TTC549 (cell line): Measurements from ENCODE around the gene MVB12A.
A peak's percentile ranks its signal among the peaks of the same experiment; 100 is the strongest.

Experiments
- FAIRE-seq: peaks from 2 replicates; lab custom pipeline; 2012; peaks lifted over from hg19 to GRCh38; lab: Jason Lieb, UNC

MVB12A gene

DNA sequence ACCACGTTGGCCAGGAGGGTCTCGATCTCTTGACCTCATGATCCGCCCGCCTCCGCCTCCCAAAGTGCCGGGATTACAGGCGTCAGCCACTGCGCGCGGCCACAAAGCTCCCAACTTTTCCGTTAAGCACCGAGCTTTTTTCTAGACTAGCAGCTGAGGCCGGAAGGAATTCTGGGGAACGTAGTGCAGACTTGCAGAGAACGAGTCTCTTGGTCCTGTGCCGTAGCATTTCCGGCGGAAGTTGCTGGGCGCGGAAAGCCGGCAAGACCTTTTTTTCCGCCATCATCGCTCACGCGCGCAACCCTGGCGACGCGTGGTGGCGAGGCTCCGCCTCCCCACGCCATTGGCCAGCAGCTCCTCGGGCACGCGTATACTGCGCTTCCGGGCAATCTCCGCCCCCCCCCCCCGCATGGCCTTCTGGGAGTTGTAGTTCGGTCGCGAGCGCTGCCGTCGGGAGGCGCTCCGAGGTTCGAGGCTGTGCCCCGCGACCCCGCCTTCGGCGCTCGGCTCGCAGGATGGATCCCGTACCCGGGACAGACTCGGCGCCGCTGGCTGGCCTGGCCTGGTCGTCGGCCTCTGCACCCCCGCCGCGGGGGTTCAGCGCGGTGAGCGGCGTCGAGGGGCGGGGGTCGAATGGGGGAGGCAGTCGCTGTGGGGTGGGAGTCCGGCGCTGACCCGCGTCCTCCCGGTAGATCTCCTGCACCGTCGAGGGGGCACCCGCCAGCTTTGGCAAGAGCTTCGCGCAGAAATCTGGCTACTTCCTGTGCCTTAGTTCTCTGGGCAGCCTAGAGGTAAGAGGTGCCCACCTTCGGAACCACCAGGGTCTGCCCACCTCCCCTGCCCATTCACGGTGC is at the start of gene MVB12A:
MVB12A (plus strand) TSS at position 427 of the 854 bp plus-strand sequence; CDS start at position 516, 89 bp downstream.
- peak; percentile 96 for FAIRE-seq

DNA sequence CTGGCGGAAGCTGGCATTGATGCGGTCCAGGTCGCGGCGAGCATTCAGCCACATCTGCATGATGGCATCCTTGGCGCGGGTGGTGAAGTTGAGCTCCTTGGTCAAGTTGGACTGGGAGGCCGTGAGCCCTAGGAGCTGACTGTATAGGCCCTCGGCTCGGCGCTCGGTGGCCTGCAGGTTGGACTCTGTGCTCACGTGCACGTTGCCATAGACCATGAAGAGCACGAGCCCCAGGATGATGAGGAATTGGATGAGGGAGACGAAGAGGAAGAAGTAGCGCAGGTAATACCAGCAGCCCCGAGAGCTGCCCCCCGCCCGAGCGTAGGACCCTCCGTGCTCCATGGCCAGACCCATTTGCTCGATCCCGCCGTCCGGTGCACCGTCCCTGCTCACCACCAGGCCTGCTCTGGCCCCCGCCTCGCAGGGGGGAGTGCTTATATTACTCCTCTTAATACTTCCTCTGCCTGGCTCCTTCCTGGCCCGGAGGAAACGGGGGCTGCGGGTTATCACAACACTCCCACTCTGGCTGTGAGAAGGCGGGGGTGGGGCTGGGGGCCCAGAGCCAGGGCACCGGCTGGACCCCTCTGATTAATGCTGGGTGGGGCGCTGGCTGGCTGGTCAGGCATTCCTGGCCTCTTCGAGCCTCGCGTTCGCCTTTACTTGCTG is 42.8 kb upstream of the MVB12A start, which contains the start of gene PLVAP:
PLVAP (minus strand) TSS at position 408 of the 666 bp plus-strand sequence; CDS start at position 354, 54 bp downstream.
- no peak for FAIRE-seq

DNA sequence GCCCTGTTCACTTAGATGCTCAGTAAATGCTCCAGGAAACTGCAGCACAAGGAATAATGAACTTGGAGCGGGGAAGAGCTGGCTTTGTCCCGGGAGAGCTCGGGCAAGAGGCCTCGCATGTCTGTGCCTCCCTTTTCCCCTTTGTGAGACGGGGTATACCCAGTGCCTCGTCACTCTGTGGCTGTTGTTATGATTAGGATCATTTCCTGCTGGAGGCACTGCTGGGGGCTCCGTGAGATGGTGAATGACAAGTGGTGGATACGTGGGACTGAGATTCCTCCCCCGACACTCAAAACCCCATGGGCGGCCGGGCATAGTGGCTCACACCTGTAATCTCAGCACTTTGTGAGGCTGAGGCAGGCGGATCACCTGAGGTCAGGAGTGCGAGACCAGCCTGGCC is 41.6 kb upstream of the MVB12A start:
- FAIRE-seq: no peak

DNA sequence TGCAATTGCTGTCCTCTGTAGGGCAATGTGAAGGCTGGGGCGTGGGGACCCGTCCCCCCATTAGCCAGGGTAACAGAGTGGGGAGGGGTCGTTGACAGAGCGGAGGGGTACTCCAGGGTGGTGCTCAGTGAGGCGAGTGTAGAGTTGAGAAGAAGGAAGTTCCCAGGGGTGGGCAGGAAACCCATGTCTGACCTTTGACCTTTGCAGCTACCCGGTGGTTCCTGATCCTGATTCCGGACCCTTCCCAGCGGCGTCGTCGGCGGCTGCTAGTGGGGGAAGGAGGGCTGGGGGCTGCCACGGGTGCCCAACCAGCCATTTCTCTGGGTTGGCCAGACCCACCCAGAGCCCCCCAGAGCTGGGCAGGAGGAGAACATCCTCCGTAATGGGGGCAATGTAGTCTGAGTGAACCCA is 40.6 kb upstream of the MVB12A start:
- no peak for FAIRE-seq

DNA sequence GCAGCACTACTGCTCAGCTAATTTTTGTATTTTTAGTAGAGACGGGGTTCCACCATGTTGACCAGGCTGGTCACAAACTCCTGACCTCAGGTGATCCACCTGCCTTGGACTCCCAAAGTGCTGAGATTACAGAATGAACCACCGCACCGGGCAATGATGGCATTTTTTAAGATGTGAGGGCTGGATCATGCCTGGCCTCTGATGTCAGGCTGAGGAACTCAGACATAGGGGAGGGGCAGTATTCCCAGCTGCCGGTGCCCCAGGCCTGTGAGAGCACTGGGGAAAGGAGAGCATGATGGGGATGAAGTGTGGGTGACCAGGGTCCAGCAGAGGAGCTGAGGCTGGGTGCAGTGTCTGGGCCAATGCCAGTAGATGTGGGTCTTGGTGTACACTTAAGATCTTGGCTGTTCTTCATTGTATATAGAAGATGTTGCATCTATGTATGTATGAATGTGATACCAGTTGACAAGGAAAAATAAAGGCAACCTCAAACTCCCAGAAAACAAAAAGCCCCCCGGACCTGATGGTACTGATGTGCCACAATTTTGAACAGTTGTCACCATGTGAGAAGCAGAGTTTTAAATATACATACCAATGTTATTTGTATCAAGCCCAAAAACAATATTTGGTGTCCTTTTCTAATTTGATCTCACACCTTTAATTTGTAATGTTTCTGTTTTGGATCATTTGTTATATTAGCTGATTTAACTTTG is 39.3 kb upstream of the MVB12A start:
- no peak for FAIRE-seq

DNA sequence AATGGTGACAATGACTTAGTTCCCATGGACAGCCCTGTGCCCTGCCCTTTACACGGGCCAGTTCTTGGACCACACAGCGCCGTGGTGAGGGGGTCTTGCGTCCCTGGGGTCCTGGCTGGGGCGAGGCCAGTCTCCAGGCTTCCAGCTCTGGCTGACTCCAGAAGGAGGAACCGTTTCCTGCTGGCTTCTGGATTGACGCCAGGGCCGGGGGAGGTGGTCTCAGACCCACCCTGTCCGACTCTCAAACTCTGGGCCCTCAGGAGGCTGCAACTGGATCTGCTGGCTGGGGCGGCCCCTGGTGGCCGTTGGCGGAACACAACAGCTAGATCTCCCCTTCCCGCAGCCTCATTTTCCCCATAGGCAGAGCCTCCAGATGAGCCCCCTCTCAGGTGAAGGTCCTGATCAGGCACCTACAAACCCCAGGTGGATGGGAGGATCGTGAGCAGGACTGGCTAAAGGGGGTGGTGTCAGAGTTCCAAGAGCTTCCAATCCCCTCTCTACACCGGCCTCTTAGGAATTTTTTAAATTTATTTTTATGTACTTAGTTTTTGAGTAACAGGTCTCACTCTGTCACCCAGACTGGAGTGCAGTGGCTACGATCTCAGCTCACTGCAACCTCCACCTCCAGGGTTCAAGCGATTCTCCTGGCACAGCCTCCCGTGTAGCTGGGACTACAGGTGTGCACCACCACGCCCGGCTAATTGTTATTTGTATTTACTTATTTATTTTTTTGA is 33.8 kb upstream of the MVB12A start:
- FAIRE-seq: no peak

DNA sequence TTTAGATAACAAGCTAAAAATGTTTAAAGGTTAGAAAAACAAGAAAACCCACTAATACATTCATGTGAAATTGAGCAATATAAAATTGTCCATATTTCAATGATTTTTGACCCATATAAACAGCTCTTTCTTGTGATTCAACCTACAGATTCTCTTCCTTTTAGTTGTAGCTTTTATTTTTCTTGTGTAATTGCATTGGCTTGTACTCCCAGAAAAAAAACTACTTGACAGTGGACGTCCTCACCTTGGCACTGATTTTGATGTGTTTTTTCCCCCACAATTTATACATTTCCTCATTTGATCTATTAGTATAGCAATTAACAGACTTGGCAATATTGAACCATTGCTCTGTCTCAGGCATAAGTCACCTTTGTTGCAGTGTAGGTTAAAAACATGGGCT is 30.6 kb upstream of the MVB12A start:
- FAIRE-seq: no peak

DNA sequence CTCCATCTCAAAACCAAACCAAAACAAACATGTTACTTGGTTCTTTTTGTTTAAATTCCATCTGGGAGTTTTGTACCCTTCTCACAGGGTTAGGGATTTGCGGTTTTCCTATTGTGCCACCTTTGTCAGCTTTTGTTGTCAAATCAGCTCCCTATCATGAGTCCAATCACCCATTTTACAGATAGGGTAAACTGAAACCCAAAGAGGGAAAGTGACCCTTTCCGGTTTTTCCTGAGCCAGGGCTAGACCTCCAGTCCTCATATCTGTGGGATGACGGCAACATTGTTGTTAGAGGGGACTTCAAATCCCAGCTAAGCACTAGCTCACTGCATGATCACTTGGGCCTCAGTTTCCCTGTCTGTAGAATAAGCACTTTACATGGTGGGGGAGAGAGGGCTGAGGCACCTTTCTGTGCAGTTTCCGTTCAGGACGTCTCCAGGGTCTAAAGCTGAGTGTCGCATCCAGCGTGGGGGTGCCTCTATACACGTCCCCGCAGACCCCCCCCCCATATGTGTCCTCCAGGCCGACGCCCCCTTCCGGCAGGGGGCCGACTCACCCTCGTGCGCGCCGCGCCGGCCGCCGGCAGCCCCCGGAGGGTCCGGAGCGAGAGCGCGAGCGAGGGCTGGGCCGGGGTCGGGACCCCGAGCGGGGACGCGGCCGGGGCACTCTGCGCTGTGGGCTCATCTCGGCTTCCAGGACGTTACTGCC is 29.7 kb upstream of the MVB12A start:
- FAIRE-seq: no peak

DNA sequence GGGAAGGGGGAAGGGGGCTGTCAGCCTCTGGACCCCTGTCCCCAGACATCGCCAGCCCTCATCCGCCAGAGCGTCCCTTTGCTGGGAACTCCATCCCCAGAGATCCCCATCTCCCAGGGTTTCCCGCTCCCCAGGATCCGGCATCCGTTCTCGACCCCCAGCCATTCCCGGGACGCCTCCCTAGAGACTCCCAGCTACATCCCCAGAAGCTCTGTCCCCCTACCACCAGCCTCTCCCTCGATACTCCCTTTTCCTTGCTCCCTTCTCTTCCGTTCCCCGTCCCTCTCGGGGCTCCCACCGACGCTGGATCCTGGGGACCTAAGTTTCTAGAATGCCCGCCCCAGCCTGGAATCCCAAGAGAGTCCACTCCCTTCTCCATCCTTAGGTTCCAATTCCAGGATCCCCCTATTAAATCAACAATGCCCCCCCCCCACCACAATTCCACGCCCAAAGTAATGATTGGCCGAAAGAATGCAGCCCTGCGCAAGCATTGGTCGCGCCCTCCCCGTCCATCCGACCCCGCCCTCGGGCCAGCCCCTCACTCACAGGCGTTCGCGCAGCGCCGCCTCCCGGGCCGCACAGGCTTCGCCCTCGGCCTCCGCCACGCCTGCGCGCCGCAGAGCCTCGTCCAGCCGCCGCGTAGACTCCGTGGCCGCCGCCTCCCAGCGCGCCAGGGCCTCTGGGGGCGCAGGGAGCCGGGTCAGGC is 29.0 kb upstream of the MVB12A start:
- no peak for FAIRE-seq

DNA sequence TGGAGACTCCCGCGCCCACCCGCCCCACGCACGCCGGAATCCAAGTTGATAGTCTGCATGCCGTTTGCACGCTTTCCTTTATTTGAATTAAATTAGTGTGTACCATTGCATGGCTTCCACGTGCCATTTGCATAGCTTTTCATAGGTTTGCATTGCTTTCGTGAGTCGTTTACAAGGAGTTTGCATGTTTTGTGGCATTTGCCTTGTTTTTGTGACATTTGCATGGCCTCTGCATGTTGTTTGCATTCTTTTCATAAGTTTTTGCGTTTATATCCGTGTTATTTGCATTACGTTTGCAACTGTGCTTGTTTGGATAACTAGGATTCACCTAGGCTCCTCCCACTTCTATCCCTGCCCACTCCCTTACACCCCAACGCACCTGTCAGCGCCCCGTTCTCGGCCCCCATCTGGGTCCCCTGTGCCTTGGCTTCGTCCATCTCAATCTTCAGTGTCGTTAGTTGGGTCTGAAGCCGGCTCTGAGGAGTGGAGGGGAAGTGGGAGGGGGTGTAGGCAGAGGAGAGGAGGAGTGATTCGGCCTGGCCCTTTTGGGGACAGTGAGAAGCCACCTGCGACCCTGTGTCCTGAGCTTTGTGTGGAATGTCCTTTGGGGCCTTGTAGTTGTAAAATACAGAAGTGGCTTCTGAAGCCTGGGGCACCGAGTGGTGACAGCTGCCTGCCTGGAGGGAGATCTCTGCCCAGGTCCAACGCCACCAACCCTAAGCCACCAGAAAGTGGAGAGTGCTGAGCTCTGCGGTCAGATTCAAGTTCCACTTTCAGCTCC is 28.3 kb upstream of the MVB12A start:
- no peak for FAIRE-seq

DNA sequence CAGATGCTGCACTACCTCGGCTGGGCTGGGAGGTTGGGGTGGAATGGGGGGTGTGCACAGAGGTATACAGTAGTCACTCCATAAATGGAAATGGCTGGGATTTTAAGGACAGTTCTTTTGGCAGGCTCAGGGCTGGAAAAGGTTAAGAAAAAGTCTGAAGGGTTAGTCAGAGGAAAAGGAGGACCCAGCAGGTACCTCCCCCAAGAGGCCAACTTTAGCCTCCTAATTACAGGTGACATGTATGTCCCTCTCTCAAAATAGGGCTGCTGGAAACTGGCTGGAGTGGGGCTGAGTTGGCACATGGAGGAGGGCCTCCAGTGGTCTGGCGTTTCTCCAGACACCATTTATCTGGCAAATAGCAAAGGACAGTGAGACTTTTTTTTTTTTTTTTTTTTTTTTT is 26.8 kb upstream of the MVB12A start:
- no peak for FAIRE-seq

DNA sequence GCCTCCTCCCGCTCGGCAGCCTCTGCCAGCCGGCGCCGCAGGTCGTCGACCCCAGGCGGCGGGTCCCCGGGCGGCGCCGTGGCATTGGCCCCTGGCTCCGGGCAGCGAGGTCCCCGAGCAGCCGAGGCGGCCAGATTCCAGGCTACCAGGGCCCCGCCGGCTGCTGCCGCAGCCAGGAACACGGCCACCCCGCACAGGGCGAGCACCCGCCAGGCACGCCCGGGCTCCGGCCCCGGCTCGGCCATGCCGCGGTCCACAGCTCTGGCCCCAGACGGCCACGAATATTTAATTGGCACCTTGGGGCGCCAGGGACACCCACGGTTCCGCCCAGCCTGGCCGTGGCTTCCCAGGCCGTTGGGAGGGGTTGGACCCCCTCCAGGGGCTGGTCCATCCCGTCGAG is 25.9 kb upstream of the MVB12A start, which contains the start of gene CCDC194:
CCDC194 (minus strand) TSS at position 283 of the 400 bp plus-strand sequence; CDS start at position 245, 38 bp downstream.
- FAIRE-seq: no peak

DNA sequence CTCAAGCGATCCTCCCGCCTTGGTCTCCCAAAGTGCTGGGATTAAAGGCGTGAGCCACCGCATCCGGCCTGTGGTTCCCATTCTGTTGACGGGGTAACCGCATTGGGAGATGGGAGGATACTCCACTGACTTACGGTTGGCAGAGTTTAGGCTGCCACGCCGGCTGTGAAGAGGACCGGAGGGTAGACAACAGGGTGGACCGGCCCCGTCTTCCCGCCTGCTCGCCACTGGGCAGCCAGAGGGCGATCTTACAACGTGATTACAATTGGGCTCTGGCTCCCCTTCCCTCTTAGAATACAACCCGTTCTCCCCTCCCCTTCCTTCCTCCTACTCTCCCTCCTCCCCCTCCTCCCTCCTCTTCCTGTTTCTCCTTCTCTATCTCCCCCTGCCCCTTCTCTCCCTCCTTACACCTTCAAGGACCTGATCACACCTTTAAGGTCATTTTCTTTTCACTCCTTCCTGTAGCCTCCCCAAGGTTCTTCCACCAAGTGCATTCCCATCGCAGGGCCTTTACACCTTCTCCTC is 24.9 kb upstream of the MVB12A start:
- no peak for FAIRE-seq

DNA sequence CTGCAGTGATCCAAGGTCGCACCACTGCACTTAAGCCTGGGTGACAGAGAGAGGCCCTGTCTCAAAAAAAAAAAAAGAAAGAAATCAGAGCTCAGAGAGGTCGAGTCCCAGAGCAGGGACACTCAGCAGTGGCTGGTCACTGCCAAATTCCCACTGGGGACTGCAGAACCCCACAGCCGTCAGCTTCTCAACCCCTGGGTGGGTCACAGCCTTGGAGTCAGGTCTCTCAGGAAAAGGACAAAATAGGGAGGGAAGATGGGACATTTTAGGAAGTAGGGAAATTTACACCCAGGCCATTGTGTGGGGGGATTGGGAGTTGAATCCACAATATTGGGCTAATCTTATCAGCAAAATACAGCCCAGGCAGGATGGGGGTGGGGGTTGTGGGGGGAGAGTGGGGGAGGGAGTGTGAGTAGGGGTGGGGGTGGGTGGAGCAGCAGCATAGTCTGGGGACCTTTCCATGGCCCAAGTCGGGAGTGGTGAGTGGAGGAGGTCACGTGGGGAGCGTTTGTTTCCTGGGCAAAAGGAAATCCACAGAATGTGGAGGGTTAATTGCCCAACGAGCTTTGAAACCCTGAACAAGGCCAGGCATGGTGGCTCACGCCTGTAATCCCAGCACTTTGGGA is 20.8 kb upstream of the MVB12A start:
- no peak for FAIRE-seq

DNA sequence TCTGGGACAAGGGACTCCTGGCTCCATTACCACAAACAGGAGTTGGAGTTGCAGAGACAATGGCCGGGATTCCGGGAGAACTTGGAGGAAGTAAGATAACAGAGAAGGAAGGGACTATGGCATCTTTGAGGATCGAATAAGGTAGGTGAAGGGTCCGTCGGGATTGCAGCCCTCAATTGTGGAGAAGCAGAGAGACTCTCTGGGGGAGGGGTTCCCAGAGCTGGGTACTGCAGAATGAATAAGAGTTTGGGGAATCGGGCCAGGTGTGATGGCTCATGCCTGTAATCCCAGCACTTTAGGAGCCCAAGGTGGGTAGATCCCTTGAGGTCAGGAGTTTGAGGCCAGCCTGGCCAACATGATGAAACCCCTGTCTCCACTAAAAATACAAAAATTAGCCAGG is 18.2 kb upstream of the MVB12A start:
- FAIRE-seq: no peak

DNA sequence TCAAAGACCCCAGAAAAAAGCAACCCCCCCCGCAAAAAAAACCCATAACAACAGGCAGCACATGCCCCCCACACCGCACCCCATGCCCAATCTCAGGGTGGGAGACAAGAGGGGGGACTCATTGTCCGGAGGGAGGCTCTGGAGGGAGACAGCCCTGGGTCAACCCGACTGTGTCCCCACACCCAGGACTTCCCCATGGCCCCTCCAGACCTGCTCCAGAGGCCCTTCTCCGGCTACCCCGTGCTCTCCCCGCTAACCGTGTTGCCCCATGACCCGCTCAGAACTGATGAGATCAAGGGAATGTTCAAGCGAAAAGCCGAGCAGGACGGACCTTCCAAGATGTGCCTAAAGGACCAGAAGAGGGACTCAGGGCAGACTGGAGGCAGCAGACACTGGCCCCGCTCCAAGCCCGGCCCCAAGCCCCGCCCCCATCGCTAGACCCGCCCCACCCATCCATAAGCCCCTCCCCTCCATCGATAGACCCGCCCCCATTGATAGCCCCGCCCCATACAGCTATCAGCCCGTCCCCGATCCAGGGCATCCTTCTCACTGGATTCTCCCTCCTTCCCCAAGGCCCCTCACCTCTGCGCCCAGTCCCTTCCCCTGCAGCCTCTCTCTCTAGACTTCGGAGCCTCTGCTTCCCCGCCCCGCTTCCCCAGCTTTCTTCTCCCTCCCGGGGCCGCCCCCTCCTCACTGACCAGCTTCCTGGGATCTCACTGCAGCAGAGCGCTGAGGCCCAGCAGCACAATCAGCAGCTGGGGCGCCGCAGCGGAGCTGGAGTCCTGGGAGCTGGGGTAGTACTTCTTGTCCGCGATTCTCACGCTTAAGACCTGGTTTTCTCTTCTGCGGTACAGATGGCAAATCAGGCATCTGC is 16.6 kb upstream of the MVB12A start:
- FAIRE-seq: no peak

DNA sequence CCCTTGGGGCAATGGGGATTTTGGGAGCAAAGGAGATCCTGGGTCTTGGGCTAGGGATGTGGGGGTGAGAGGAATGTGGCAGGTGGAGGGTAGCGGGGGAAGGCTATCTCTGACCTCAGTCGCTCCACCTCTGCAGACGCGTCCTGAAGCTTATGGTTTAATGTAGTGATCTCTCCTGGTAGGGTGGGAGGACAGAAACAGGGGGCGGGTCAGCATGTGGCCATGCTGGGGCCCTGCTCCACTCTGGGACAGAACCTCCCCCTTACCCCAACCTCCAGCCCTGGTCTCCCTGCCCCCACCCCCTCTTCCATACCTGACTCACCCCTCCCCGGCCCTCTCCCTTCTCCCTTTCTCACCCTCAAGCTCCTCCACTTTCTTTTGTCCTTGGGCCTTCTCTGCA is 15.8 kb upstream of the MVB12A start:
- FAIRE-seq: no peak

DNA sequence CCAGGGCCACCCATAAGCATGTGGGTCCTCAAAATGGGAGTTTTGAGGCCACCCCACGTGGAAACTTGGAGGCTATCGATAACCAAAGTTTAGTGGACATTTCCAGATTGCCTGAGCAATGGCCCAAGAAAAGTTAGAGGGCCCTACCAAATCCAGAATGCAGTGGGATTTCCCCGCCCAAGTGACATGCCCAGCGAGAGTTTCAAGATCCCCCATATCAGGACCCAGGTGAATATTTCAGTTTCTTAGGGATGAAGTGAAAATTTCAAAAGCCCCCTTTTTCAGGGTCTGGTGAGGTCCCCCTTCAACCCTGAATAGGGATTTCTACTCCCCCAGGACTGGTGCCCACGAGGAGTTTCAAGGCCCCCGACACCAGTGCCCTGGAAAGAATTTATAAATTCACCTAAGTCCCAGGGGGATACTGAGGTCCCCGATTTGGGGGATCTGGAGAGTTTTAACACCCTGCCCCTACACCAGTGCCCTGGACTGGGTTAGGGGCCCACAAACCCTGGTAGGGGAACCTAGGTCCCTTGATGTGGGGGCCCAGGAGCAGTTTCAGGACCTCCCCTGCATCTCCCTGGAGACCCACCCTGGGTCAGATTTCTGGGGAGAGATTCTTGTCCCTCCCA is 15.1 kb upstream of the MVB12A start:
- FAIRE-seq: no peak
